ENCODE data around the gene MAGI2. TPM values are rescaled to one million over a fixed set of nuclear protein-coding genes. Genes with fewer than 3 reads are reported as not detected.

The MAGI2 gene
- total RNA-seq, 1 donor: 18.8 TPM

DNA sequence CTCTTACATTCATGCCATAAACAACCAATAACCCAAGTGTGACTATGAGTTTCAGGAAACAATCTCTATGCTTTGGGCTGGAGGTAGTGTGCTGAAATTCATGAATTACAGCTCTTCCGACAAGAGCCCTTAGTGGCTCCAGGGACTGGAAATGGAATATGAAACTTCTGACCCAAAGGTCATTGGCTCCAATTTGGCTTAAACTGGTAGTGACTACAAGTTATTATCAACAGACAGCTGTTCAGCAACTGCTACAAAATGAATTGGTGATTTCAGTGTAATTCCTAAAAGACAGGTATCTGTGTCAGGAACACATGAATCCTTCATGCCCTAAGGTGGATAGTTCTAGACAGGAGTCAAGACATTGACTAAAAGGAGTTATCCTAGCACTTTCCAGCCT, 909.5 kb downstream of the MAGI2 start:
- Histone ChIP-seq H3K4me3 (ENCODE audit: insufficient read depth, low read length) (no peak overlapping the region), H3K79me2 (ENCODE audit: insufficient read depth, low read length) (no peaks in the 10 kb centered on the region), H3K27ac (ENCODE audit: low read depth, low read length) (no peak overlapping the region), H3K36me3 (ENCODE audit: insufficient read depth, low read length) (no peaks in the 10 kb centered on the region), H3K4me1 (ENCODE audit: insufficient read depth, low read length) (no peaks in the 10 kb centered on the region), H3K9me3 (ENCODE audit: low read depth, low read length) (no peaks in the 10 kb centered on the region), H2AFZ (ENCODE audit: low read length) (no peak overlapping the region), H4K20me1 (ENCODE audit: insufficient read depth, low read length) (no peaks in the 10 kb centered on the region), H3K27me3 (ENCODE audit: insufficient read depth, low read length) (no peaks in the 10 kb centered on the region), H3K4me2 (ENCODE audit: insufficient read depth, low read length) (no peak overlapping the region)
- TF ChIP-seq, protein P1, sequence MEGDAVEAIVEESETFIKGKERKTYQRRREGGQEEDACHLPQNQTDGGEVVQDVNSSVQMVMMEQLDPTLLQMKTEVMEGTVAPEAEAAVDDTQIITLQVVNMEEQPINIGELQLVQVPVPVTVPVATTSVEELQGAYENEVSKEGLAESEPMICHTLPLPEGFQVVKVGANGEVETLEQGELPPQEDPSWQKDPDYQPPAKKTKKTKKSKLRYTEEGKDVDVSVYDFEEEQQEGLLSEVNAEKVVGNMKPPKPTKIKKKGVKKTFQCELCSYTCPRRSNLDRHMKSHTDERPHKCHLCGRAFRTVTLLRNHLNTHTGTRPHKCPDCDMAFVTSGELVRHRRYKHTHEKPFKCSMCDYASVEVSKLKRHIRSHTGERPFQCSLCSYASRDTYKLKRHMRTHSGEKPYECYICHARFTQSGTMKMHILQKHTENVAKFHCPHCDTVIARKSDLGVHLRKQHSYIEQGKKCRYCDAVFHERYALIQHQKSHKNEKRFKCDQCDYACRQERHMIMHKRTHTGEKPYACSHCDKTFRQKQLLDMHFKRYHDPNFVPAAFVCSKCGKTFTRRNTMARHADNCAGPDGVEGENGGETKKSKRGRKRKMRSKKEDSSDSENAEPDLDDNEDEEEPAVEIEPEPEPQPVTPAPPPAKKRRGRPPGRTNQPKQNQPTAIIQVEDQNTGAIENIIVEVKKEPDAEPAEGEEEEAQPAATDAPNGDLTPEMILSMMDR (IDR thresholded peaks at IDR 0.05; ENCODE audit: extremely low read depth, low read depth, low read length): no peak
- DNase-seq (ENCODE audit: insufficient read length, low spot score, missing footprints): no peak

DNA sequence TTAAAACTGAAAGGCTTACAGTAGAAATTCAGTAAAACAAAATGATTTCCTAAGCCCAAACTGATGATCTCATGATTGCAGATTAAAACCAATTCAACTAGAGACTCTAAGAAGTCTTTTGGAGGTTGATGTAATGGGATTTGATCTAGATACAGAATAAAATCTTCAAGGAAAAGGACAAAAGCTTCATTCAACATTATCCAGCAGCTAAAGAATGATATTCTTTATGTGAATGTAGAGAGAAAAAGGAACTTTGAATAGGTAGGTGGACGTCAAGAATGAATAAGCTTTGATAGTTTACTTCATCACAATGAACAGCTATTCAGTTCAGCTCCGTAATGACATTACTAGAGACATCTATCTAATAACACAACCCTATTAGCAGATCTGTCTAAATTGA, 910.5 kb downstream of the MAGI2 start:
- no peaks in the 10 kb centered on the region for H3K9me3 ChIP-seq (ENCODE audit: low read depth, low read length)
- no peaks in the 10 kb centered on the region for H3K4me1 ChIP-seq (ENCODE audit: insufficient read depth, low read length)

DNA sequence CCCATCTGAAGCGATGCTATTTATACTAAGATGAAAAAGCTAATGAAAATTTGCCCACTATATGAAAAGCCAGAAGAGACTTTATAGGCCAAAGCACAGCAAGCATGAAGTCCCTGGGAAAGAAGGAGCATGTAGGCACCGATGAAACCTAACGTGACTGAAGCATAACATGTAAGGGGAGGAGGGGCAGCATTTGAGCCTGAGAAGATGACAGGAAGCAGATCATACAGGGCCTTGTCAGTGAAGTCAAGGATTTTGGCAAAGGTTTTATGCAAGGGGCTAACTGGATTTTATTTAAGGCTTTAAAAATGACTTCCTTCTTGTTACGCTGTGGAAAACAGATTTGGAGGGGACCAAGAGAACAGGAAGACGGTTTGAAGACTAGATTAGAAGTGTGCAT, 910.9 kb downstream of the MAGI2 start:
- no peaks in the 10 kb centered on the region for H3K79me2 ChIP-seq (ENCODE audit: insufficient read depth, low read length)
- H3K36me3 ChIP-seq (ENCODE audit: insufficient read depth, low read length): no peaks in the 10 kb centered on the region
- TF ChIP-seq, protein P1 (IDR thresholded peaks at IDR 0.05; ENCODE audit: extremely low read depth, low read depth, low read length): no peak
- H4K20me1 ChIP-seq (ENCODE audit: insufficient read depth, low read length): no peaks in the 10 kb centered on the region
- no peaks in the 10 kb centered on the region for H3K27me3 ChIP-seq (ENCODE audit: insufficient read depth, low read length)
- no peak overlapping the region for H3K4me2 ChIP-seq (ENCODE audit: insufficient read depth, low read length)
- DNase-seq (ENCODE audit: insufficient read length, low spot score, missing footprints): peak; percentile 37
- H2AFZ ChIP-seq (ENCODE audit: low read length): no peak overlapping the region
- no peaks in the 10 kb centered on the region for H3K4me1 ChIP-seq (ENCODE audit: insufficient read depth, low read length)
- no peak overlapping the region for H3K27ac ChIP-seq (ENCODE audit: low read depth, low read length)
- no peaks in the 10 kb centered on the region for H3K9me3 ChIP-seq (ENCODE audit: low read depth, low read length)
- no peak overlapping the region for H3K4me3 ChIP-seq (ENCODE audit: insufficient read depth, low read length)

More for the DNA sequence above, 910.5 kb downstream of the MAGI2 start:
- no peak overlapping the region for H3K4me3 ChIP-seq (ENCODE audit: insufficient read depth, low read length)
- no peaks in the 10 kb centered on the region for H3K36me3 ChIP-seq (ENCODE audit: insufficient read depth, low read length)
- H3K27me3 ChIP-seq (ENCODE audit: insufficient read depth, low read length): no peaks in the 10 kb centered on the region
- no peak overlapping the region for H2AFZ ChIP-seq (ENCODE audit: low read length)
- TF ChIP-seq, protein P1 (IDR thresholded peaks at IDR 0.05; ENCODE audit: extremely low read depth, low read depth, low read length): no peak
- H3K79me2 ChIP-seq (ENCODE audit: insufficient read depth, low read length): no peaks in the 10 kb centered on the region
- no peak overlapping the region for H3K27ac ChIP-seq (ENCODE audit: low read depth, low read length)
- DNase-seq (ENCODE audit: insufficient read length, low spot score, missing footprints): no peak
- no peaks in the 10 kb centered on the region for H4K20me1 ChIP-seq (ENCODE audit: insufficient read depth, low read length)
- H3K4me2 ChIP-seq (ENCODE audit: insufficient read depth, low read length): no peak overlapping the region

DNA sequence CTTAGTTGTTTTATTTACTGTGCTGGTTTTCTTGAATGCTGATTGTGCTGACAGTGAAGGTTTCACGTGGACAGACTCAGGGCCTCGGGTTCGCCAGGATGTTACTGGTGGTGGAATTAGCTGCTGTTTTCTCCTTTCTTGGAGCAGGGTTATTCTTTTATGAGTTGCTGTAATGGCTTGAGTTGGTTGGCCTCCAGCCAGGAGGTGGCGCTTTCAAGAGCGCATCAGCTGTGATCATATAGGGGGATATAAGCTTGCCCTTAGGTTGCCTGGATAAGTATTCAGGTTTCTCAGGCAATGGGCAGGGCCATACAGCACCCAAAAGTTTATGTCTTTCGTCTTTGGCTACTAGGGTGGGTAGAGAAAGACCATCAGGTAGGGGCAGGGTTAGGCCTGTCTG, 913.6 kb downstream of the MAGI2 start:
- Histone ChIP-seq H3K4me1 (ENCODE audit: insufficient read depth, low read length) (no peaks in the 10 kb centered on the region), H3K27me3 (ENCODE audit: insufficient read depth, low read length) (no peaks in the 10 kb centered on the region), H3K36me3 (ENCODE audit: insufficient read depth, low read length) (no peaks in the 10 kb centered on the region), H3K79me2 (ENCODE audit: insufficient read depth, low read length) (no peaks in the 10 kb centered on the region), H4K20me1 (ENCODE audit: insufficient read depth, low read length) (no peaks in the 10 kb centered on the region), H3K27ac (ENCODE audit: low read depth, low read length) (no peak overlapping the region), H3K4me2 (ENCODE audit: insufficient read depth, low read length) (no peak overlapping the region), H2AFZ (ENCODE audit: low read length) (no peak overlapping the region), H3K4me3 (ENCODE audit: insufficient read depth, low read length) (no peak overlapping the region), H3K9me3 (ENCODE audit: low read depth, low read length) (no peaks in the 10 kb centered on the region)
- TF ChIP-seq, protein P1 (IDR thresholded peaks at IDR 0.05; ENCODE audit: extremely low read depth, low read depth, low read length): no peak
- no peak for DNase-seq (ENCODE audit: insufficient read length, low spot score, missing footprints)

Measured in osteoblast (primary cell).